PC-9 (cell line): ENCODE measurements around the gene CHSY1. TPM values are rescaled to one million over a fixed set of nuclear protein-coding genes. Genes with fewer than 3 reads are reported as not detected.

ENCODE experiments used
- BruUV-seq: library from RNA; stranded (reverse); fragments of 400-500 nt; replicated peaks from 2 replicates; lab custom pipeline; 2021; lab: Mats Ljungman, UMichigan
- CTCF ChIA-PET: fragments of 300-600 bp; sonication (Branson Sonifier 250); formaldehyde crosslinking; loops from one replicate; lab custom pipeline; 2022; ENCODE audit warnings: antibody characterized with exemption; lab: Charles Lee
- POLR2A ChIA-PET: fragments of 300-600 bp; sonication (Branson Sonifier 250); formaldehyde crosslinking; loops from one replicate; lab custom pipeline; 2022; ENCODE audit warnings: antibody characterized with exemption; ENCODE audit not compliant: unreplicated experiment; lab: Charles Lee
- DNase-seq, 2 experiments: peaks; one replicate each; pipeline versions ENCODE4 v3.0.0 to v3.0.0-alpha.2; 2015 to 2022; ENCODE audit warnings: mixed read lengths in 1 of 2
- H2AFZ ChIP-seq: fragments of 200-600 bp; sonication (generic); 2 replicates; pipeline ENCODE4 v1.8.1; 2017; ENCODE audit warnings: antibody characterized with exemption
- H3F3A ChIP-seq: fragments of 200-600 bp; sonication (generic); 2 replicates; pipeline ENCODE4 v1.8.1; 2017; ENCODE audit warnings: antibody characterized with exemption, mild to moderate bottlenecking, low read depth; ENCODE audit not compliant: insufficient read depth
- H3K27ac ChIP-seq: fragments of 200-600 bp; sonication (generic); 2 replicates; pipeline ENCODE4 v1.6.1; 2016; ENCODE audit warnings: mixed run types
- H3K27me3 ChIP-seq: fragments of 200-600 bp; sonication (generic); 2 replicates; pipeline ENCODE4 v1.6.1; 2016; ENCODE audit warnings: low read depth, mixed run types; ENCODE audit not compliant: insufficient read depth
- H3K36me3 ChIP-seq: fragments of 200-600 bp; sonication (generic); 2 replicates; pipeline ENCODE4 v1.6.1; 2016; ENCODE audit warnings: low read depth, mixed run types
- H3K4me1 ChIP-seq: fragments of 200-600 bp; sonication (generic); replicated peaks from 2 replicates; pipeline ENCODE4 v1.6.1; 2016; ENCODE audit warnings: mixed run types; ENCODE audit not compliant: insufficient read depth
- H3K4me2 ChIP-seq: fragments of 200-600 bp; sonication (generic); 2 replicates; pipeline ENCODE4 v1.6.1; 2017; ENCODE audit warnings: mixed run types
- H3K4me3 ChIP-seq: fragments of 200-600 bp; sonication (generic); 2 replicates; pipeline ENCODE4 v1.6.1; 2016; ENCODE audit warnings: mixed run types
- H3K79me2 ChIP-seq: fragments of 200-600 bp; sonication (generic); 2 replicates; pipeline ENCODE4 v1.6.1; 2017; ENCODE audit warnings: low read depth, mixed run types
- H3K9me2 ChIP-seq: fragments of 200-600 bp; sonication (generic); 2 replicates; pipeline ENCODE4 v1.8.1; 2017; ENCODE audit warnings: mild to moderate bottlenecking; ENCODE audit not compliant: insufficient read depth
- H3K9me3 ChIP-seq: fragments of 200-600 bp; sonication (generic); 2 replicates; pipeline ENCODE4 v1.8.1; 2016; ENCODE audit warnings: low read depth; ENCODE audit not compliant: insufficient read depth
- H4K20me1 ChIP-seq: fragments of 200-600 bp; sonication (generic); 2 replicates; pipeline ENCODE4 v1.8.1; 2017; ENCODE audit not compliant: insufficient read depth
- CTCF ChIP-seq: fragments of 200-600 bp; sonication (generic); conservative IDR thresholded peaks from 2 replicates; pipeline ENCODE4 v1.6.1; 2017; ENCODE audit warnings: mixed run types, antibody characterized with exemption, mild to moderate bottlenecking, moderate library complexity
- EZH2 ChIP-seq: fragments of 200-600 bp; sonication (generic); IDR thresholded peaks from 2 replicates; pipeline ENCODE4 v1.8.0; 2017; ENCODE audit warnings: antibody characterized with exemption, low read depth
- intact Hi-C: fragments of 100-400 bp; cut with micrococcal nuclease; formaldehyde crosslinking; loops from one replicate; pipeline ENCODE4 v1.10.0; 2022; ENCODE audit not compliant: unreplicated experiment
- total RNA-seq: library from RNA; stranded (reverse); gene quantifications from 2 replicates; pipeline ENCODE4 v1.2.3, GENCODE V29; 2021

CHSY1 gene
- total RNA-seq, 1 experiment from 2014 or later, result 10.7 TPM

DNA sequence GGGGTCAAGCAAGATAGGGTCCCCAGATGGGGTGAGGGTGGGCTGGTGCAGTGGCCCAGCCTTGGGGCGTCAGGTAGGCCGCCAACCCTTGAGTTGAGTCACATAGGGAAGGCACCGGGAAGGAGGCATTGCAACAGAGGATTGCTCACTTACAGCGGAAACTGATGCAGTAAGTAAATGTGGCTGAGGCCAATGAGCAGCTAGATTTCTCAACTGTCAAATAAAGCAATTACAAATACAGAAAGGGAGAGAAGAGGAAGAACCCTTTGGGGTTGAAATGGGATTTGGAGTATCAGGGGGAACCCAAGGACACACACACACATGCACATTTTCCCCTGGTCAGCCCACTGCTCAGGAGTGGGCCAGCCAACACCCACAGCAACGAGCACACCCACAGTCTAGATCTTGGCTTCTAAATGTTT, 44.0 kb downstream of the CHSY1 start:
- no peaks in the 10 kb centered on the region for H3K9me3 ChIP-seq
- CTCF ChIA-PET, result no interaction called here
- H2AFZ ChIP-seq, result no peak overlapping the region
- POLR2A ChIA-PET, result no interaction called here
- H3K79me2 ChIP-seq, result peaks cover 31% of the 10 kb centered on the region
- no peaks in the 10 kb centered on the region for H3K4me1 ChIP-seq
- H3K4me2 ChIP-seq, result no peak overlapping the region
- peaks cover 15% of the 10 kb centered on the region; the same call in 1 of the 2 replicates for H4K20me1 ChIP-seq
- no peak overlapping the region for H3K4me3 ChIP-seq
- intact Hi-C loops, result no loop called here
- no peaks in the 10 kb centered on the region for H3K9me2 ChIP-seq
- no peaks in the 10 kb centered on the region; the same call in 1 of the 2 replicates for H3F3A ChIP-seq
- H3K27me3 ChIP-seq, result no peaks in the 10 kb centered on the region
- no peak overlapping the region for H3K27ac ChIP-seq
- DNase-seq, result no peak
- no TSS peak for BruUV-seq
- H3K36me3 ChIP-seq, result no peaks in the 10 kb centered on the region
- TF ChIP-seq CTCF (no peak), EZH2 (no peak)

DNA sequence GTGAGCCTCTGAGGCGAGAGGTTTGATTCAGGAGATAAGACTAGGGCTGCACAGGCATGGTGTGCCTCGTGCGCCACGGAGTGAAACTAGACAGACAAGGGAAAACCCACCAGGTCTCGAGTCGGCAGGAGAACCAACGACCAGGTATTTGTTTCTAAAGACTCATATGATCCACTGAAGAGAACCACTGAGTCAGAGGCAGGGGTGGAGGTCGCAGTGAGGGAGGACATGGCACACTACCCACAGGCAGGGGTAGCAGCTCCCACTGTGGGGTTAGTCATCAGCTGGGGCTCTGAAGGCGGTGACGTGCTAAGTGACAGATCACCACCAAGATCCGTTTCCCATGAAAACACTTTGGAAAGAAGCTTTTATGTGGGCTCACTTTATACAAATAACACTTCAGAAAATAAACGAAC, 45.7 kb downstream of the CHSY1 start:
- Histone ChIP-seq H3K4me2 (no peak overlapping the region), H3K9me2 (no peaks in the 10 kb centered on the region), H3K36me3 (no peaks in the 10 kb centered on the region), H3K27ac (no peak overlapping the region), H3F3A (no peaks in the 10 kb centered on the region), H3K4me3 (no peak overlapping the region), H3K27me3 (no peaks in the 10 kb centered on the region), H4K20me1 (peaks cover 16% of the 10 kb centered on the region), H3K4me1 (no peaks in the 10 kb centered on the region), H2AFZ (no peak overlapping the region), H3K79me2 (peaks cover 31% of the 10 kb centered on the region), H3K9me3 (no peaks in the 10 kb centered on the region)
- CTCF ChIA-PET, result no interaction called here
- BruUV-seq, result no TSS peak
- POLR2A ChIA-PET, result no interaction called here
- TF ChIP-seq CTCF (no peak), EZH2 (no peak)
- DNase-seq, result no peak
- intact Hi-C loops, result no loop called here

- Histone ChIP-seq H4K20me1 (peaks cover 17% of the 10 kb centered on the region), H3K4me2 (no peak overlapping the region), H3K27me3 (no peaks in the 10 kb centered on the region), H3K4me1 (no peaks in the 10 kb centered on the region), H3F3A (no peaks in the 10 kb centered on the region), H3K79me2 (peaks cover 28% of the 10 kb centered on the region), H3K36me3 (no peaks in the 10 kb centered on the region), H3K9me3 (no peaks in the 10 kb centered on the region), H3K9me2 (no peaks in the 10 kb centered on the region), H3K4me3 (no peak overlapping the region), H2AFZ (no peak overlapping the region), H3K27ac (no peak overlapping the region)
- TF ChIP-seq CTCF, result no peak
- no peak for TF ChIP-seq EZH2
- POLR2A ChIA-PET, result no interaction called here
- BruUV-seq, result no TSS peak
- CTCF ChIA-PET, result no interaction called here
- DNase-seq, result no peak
- intact Hi-C loops, result no loop called here
Measured at GRCh38 chr15:101204739-101205535, 46.9 kb downstream of the CHSY1 start.
